ENCODE results near the gene SAP30L. TPM values are rescaled to one million over a fixed set of nuclear protein-coding genes. Genes with fewer than 3 reads are reported as not detected.

The SAP30L gene
- total and polyA plus RNA-seq, 2 experiments from 2014 or later, result 21.4 to 29.3 TPM

DNA sequence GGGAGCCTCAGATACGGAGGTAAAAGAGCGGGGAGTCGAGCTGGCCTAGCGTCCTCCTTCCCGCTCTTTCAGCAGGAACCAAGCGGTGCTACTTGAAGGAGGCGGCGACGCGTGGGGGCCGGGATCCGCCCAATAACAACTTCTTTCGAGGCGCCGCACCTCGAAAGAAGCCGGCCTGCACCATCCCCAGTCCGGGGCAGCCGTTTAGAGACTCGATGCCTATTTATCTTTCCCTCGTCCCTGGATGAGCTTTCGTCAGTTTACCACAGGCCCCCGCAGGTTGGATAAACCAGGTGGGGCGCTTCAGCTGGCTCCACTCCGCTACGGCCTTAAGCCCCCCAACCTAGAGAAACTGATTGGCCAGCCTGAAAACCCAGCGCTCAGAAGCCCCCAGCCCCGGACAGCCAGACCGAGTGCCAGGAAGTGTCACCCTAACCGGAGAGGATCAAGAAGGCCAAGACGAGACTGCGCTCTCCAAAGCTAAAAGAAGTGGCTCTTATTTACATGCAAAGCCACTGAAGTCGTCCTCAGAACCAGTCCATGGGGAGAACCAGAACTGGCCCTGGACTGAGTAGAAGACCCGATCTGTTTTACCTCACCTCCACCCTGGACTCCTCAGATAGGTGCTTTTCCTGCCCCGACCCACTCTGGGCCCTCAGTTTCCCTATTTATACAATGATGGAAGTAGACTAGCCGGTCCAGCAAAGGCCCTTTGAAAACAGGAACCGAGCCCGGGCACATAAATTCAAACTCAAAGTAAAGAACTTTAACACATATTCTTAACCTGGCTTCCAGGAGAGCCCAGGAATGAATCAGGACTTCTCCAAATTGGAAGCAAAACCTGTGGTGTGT lies 30.8 kb downstream of the SAP30L start:
- Mint-ChIP-seq H3K27ac (no peak overlapping the region), H3K4me3 (peak overlapping the region; percentile 58)

DNA sequence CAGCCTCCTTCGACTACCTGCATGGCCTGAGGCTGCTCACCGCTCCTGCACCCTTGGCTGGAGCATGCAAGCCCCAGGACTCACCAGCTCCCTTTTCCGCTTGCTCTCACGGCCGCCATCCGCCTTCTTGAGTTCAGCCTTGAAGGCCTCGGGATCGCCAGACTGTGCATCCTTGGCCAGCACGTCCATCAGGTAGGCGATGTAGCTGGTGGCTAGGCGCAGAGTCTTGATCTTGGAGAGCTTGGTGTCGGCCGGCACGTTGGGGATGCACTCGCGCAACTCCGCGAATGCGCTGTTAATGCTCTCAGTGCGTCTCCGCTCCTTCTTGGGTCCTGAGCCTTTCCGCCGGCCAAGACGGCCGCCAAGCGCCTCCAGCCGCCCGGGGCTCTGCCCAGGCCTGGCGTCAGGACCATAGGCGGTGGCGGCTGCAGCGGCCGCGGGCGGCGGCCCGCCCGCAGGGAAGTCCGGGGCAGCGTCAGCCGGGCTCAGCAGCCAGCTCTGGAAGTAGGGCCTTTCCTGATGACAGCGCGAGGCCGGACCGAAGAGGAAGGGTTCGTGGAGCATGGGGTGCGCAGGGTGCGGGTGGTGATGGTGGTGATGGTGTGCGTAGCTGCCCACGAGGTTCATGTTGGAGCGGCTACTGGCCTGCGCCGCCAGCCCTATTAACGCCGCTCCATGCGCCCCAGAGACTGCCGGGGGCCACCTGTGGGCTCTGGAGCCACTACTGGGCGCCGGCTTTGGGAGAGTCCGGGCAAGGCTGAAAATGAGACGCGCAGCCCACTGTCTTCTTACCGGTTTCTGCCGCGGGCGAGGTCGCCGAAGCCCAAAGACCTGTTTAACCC lies 31.8 kb downstream of the SAP30L start:
- H3K4me3 Mint-ChIP-seq, result peak overlapping the region; percentile 63
- H3K27me3 ChIP-seq (ENCODE audit: insufficient read depth), result peaks cover 100% of the 10 kb centered on the region
- no peaks in the 10 kb centered on the region for H3K79me2 ChIP-seq (replicated peaks; ENCODE audit: insufficient read depth)
- H2AFZ ChIP-seq, result peak overlapping the region; percentile 91
- H3K36me3 ChIP-seq (ENCODE audit: insufficient read depth), result no peaks in the 10 kb centered on the region
- no peaks in the 10 kb centered on the region; the same call in 2 of the 3 replicates for H3K36me3 Mint-ChIP-seq (ENCODE audit: low read depth)
- H3F3A ChIP-seq (replicated peaks; ENCODE audit: low read depth), result peaks cover 19% of the 10 kb centered on the region
- H3K4me1 ChIP-seq (ENCODE audit: insufficient read depth), result peaks cover 82% of the 10 kb centered on the region
- peak overlapping the region; percentile 92 for H3K4me2 ChIP-seq
- no peak overlapping the region for H3K27ac ChIP-seq (ENCODE audit: low read depth)
- H3K27ac Mint-ChIP-seq, result no peak overlapping the region
- peaks cover 67% of the 10 kb centered on the region for H3K4me1 Mint-ChIP-seq
- H3K4me3 ChIP-seq, result peak overlapping the region; percentile 63
- ATAC-seq (peak; percentile 4), DNase-seq (ENCODE audit: low spot score) (peak; percentile 64)
- H4K20me1 ChIP-seq (replicated peaks; ENCODE audit: insufficient read depth), result peaks cover 27% of the 10 kb centered on the region
- peaks cover 4% of the 10 kb centered on the region; the same call in 1 of the 3 replicates for H3K9me3 Mint-ChIP-seq
- TF ChIP-seq, protein P1, sequence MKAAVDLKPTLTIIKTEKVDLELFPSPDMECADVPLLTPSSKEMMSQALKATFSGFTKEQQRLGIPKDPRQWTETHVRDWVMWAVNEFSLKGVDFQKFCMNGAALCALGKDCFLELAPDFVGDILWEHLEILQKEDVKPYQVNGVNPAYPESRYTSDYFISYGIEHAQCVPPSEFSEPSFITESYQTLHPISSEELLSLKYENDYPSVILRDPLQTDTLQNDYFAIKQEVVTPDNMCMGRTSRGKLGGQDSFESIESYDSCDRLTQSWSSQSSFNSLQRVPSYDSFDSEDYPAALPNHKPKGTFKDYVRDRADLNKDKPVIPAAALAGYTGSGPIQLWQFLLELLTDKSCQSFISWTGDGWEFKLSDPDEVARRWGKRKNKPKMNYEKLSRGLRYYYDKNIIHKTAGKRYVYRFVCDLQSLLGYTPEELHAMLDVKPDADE (IDR thresholded peaks at IDR 0.05), result no peak
- peak; percentile 93 for TF ChIP-seq EZH2 (IDR thresholded peaks at IDR 0.05; ENCODE audit: low read depth, unreplicated experiment)
- TF ChIP-seq ZNF331 (CRISPR knock-in tag; IDR thresholded peaks at IDR 0.05; ENCODE audit: low read depth), result no peak
- peak; percentile 97 for TF ChIP-seq EZH2phosphoT487 (IDR thresholded peaks at IDR 0.05; ENCODE audit: unreplicated experiment)
- no peaks in the 10 kb centered on the region for H3K9me2 ChIP-seq (ENCODE audit: insufficient read depth)
- H3K27me3 Mint-ChIP-seq (ENCODE audit: insufficient read depth, low read depth, poor library complexity), result peaks cover 100% of the 10 kb centered on the region

More for the DNA sequence above, 30.8 kb downstream of the SAP30L start:
- Histone ChIP-seq H3K4me3 (peak overlapping the region; percentile 63), H3K9me2 (ENCODE audit: insufficient read depth) (no peaks in the 10 kb centered on the region), H4K20me1 (replicated peaks; ENCODE audit: insufficient read depth) (peaks cover 27% of the 10 kb centered on the region), H3F3A (replicated peaks; ENCODE audit: low read depth) (peaks cover 13% of the 10 kb centered on the region), H3K27ac (ENCODE audit: low read depth) (no peak overlapping the region), H2AFZ (peak overlapping the region; percentile 72; the same call in 1 of the 2 replicates), H3K4me2 (peak overlapping the region; percentile 92), H3K36me3 (ENCODE audit: insufficient read depth) (no peaks in the 10 kb centered on the region), H3K79me2 (replicated peaks; ENCODE audit: insufficient read depth) (no peaks in the 10 kb centered on the region), H3K4me1 (ENCODE audit: insufficient read depth) (peaks cover 77% of the 10 kb centered on the region), H3K27me3 (ENCODE audit: insufficient read depth) (peaks cover 100% of the 10 kb centered on the region)
- no peaks in the 10 kb centered on the region; the same call in 2 of the 3 replicates for H3K36me3 Mint-ChIP-seq (ENCODE audit: low read depth)
- peaks cover 62% of the 10 kb centered on the region for H3K4me1 Mint-ChIP-seq
- H3K27me3 Mint-ChIP-seq (ENCODE audit: insufficient read depth, low read depth, poor library complexity), result peaks cover 100% of the 10 kb centered on the region
- H3K9me3 Mint-ChIP-seq, result peaks cover 4% of the 10 kb centered on the region; the same call in 1 of the 3 replicates
- DNase-seq (ENCODE audit: low spot score) (peak; percentile 89), ATAC-seq (peak; percentile 1)
- TF ChIP-seq EZH2 (IDR thresholded peaks at IDR 0.05; ENCODE audit: low read depth, unreplicated experiment) (peak; percentile 66), CREB1 (CRISPR knock-in tag; IDR thresholded peaks at IDR 0.05; ENCODE audit: low read depth) (peak; percentile 28; the same call in 1 of the 2 replicates), EZH2phosphoT487 (IDR thresholded peaks at IDR 0.05; ENCODE audit: unreplicated experiment) (no peak)
